ENCODE results near the gene ANKRD10.

The ANKRD10 gene

GRCh38 chr13:110834572-110834971 is 80.3 kb downstream of the ANKRD10 start:
- TF ChIP-seq CTCF (IDR thresholded peaks at IDR 0.05; ENCODE audit: low read depth, low read length, missing control alignments), result no peak
- no peak overlapping the region for H3K4me3 ChIP-seq (ENCODE audit: low read depth, low read length)
- DNase-seq (ENCODE audit: low read depth), result no peak

GRCh38 chr13:110832531-110832930 is 82.3 kb downstream of the ANKRD10 start:
- no peak for TF ChIP-seq CTCF (IDR thresholded peaks at IDR 0.05; ENCODE audit: low read depth, low read length, missing control alignments)

GRCh38 chr13:110832205-110832479 is 82.7 kb downstream of the ANKRD10 start:
- TF ChIP-seq CTCF (IDR thresholded peaks at IDR 0.05; ENCODE audit: low read depth, low read length, missing control alignments), result no peak
- no peak overlapping the region for H3K4me3 ChIP-seq (ENCODE audit: low read depth, low read length)
- DNase-seq (ENCODE audit: low read depth), result no peak

More at GRCh38 chr13:110832531-110832930, 82.3 kb downstream of the ANKRD10 start:
- no peak overlapping the region for H3K4me3 ChIP-seq (ENCODE audit: low read depth, low read length)
- DNase-seq (ENCODE audit: low read depth), result no peak

- no peak for TF ChIP-seq CTCF (IDR thresholded peaks at IDR 0.05; ENCODE audit: low read depth, low read length, missing control alignments)
- H3K4me3 ChIP-seq (ENCODE audit: low read depth, low read length), result no peak overlapping the region
- no peak for DNase-seq (ENCODE audit: low read depth)
Measured at GRCh38 chr13:110831437-110832204, 83.2 kb downstream of the ANKRD10 start.

GRCh38 chr13:110830800-110831371 is 84.0 kb downstream of the ANKRD10 start:
- H3K4me3 ChIP-seq (ENCODE audit: low read depth, low read length), result no peak overlapping the region
- no peak for DNase-seq (ENCODE audit: low read depth)
- no peak for TF ChIP-seq CTCF (IDR thresholded peaks at IDR 0.05; ENCODE audit: low read depth, low read length, missing control alignments)

- no peak for TF ChIP-seq CTCF (IDR thresholded peaks at IDR 0.05; ENCODE audit: low read depth, low read length, missing control alignments)
- no peak for DNase-seq (ENCODE audit: low read depth)
- no peak overlapping the region for H3K4me3 ChIP-seq (ENCODE audit: low read depth, low read length)
Measured at GRCh38 chr13:110830331-110830730, 84.5 kb downstream of the ANKRD10 start.

- TF ChIP-seq CTCF (IDR thresholded peaks at IDR 0.05; ENCODE audit: low read depth, low read length, missing control alignments), result no peak
- no peak overlapping the region for H3K4me3 ChIP-seq (ENCODE audit: low read depth, low read length)
- no peak for DNase-seq (ENCODE audit: low read depth)
Measured at GRCh38 chr13:110829486-110829885, 85.4 kb downstream of the ANKRD10 start.
